ENCODE data around the gene RNF148. TPM values are rescaled to one million over a fixed set of nuclear protein-coding genes. Genes with fewer than 3 reads are reported as not detected.

The RNF148 gene
- total and polyA plus RNA-seq, 2 experiments from 2014 or later, result not detected

GRCh38 chr7:122699017-122699416 lies 3.7 kb downstream of the RNF148 start, which contains the start of gene RNF133:
RNF133 (minus strand) TSS chr7:122699117; CDS start chr7:122698918, 199 bp downstream.
- H3K4me3 ChIP-seq, result no peak within 1 kb of the TSS
- in situ Hi-C loops (cut with MboI), result no loop called here
- H3K9ac ChIP-seq, result no peak within 1 kb of the TSS
- H3K27ac ChIP-seq, result no peak within 1 kb of the TSS
- no peaks in the 10 kb centered on the region for H3K36me3 ChIP-seq (ENCODE audit: low read depth)
- H3K9me3 ChIP-seq (ENCODE audit: low read depth), result no peaks in the 10 kb centered on the region
- H3K79me2 ChIP-seq (ENCODE audit: insufficient read depth), result no peaks in the 10 kb centered on the region
- no peak within 1 kb of the TSS for H2AFZ ChIP-seq
- H4K20me1 ChIP-seq (ENCODE audit: insufficient read depth), result no peaks in the 10 kb centered on the region
- TF ChIP-seq EZH2phosphoT487 (IDR thresholded peaks at IDR 0.05; ENCODE audit: insufficient read depth, low read depth), result no peak
- no peak for TF ChIP-seq EZH2 (IDR thresholded peaks at IDR 0.05; ENCODE audit: insufficient read depth, poor library complexity, severe bottlenecking)
- no peaks in the 10 kb centered on the region for H3K27me3 ChIP-seq (replicated peaks; ENCODE audit: insufficient read depth)
- H3K9me2 ChIP-seq (ENCODE audit: insufficient read depth), result no peaks in the 10 kb centered on the region
- no peak for DNase-seq
- H3K4me1 ChIP-seq (ENCODE audit: insufficient read depth), result no peaks in the 10 kb centered on the region
- no peak within 1 kb of the TSS for H3K4me2 ChIP-seq (ENCODE audit: unreplicated experiment)
- H3F3A ChIP-seq (ENCODE audit: insufficient read depth), result no peaks in the 10 kb centered on the region

- Histone ChIP-seq H3K9me2 (ENCODE audit: insufficient read depth) (no peaks in the 10 kb centered on the region), H3K79me2 (ENCODE audit: insufficient read depth) (no peaks in the 10 kb centered on the region), H3K4me2 (ENCODE audit: unreplicated experiment) (no peak overlapping the region), H3K27ac (no peak overlapping the region), H3F3A (ENCODE audit: insufficient read depth) (no peaks in the 10 kb centered on the region), H3K27me3 (replicated peaks; ENCODE audit: insufficient read depth) (no peaks in the 10 kb centered on the region), H3K36me3 (ENCODE audit: low read depth) (no peaks in the 10 kb centered on the region), H3K9ac (no peak overlapping the region), H3K9me3 (ENCODE audit: low read depth) (no peaks in the 10 kb centered on the region), H2AFZ (no peak overlapping the region), H3K4me3 (no peak overlapping the region), H3K4me1 (ENCODE audit: insufficient read depth) (no peaks in the 10 kb centered on the region), H4K20me1 (ENCODE audit: insufficient read depth) (no peaks in the 10 kb centered on the region)
- DNase-seq, result no peak
- in situ Hi-C loops (cut with MboI), result no loop called here
- TF ChIP-seq EZH2 (IDR thresholded peaks at IDR 0.05; ENCODE audit: insufficient read depth, poor library complexity, severe bottlenecking), result no peak
- no peak for TF ChIP-seq EZH2phosphoT487 (IDR thresholded peaks at IDR 0.05; ENCODE audit: insufficient read depth, low read depth)
- WGBS, 2 experiments (ENCODE audit: low coverage in 1 of 2, low lambda C conversion rate in 2 of 2, missing lambda C conversion rate in 2 of 2), result 50 to 81% methylated on average over 1 of the region's 1 CpG
Measured at GRCh38 chr7:122695816-122696215, 6.9 kb downstream of the RNF148 start.

DNA sequence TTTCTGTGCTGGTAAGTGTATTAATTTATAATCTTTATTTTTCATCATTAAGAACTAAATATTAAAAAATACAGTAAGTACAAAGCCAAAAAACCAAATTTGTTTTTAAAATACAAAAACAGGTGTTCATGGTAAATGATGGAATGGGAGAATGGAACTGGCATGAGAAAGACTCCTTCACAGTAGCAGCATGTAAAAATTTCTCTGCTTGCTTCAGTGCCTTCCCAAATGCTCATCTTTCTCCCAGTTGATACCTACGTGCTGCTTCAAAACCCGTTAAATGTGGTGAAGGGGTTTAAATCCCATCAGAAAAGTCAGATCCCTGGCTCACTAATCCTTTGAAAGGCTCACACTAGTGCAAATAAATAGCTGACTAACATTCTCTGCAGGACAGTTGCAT lies 8.0 kb downstream of the RNF148 start:
- Histone ChIP-seq H3K9me3 (ENCODE audit: low read depth) (no peaks in the 10 kb centered on the region), H4K20me1 (ENCODE audit: insufficient read depth) (no peaks in the 10 kb centered on the region), H3K9me2 (ENCODE audit: insufficient read depth) (no peaks in the 10 kb centered on the region), H3K4me2 (ENCODE audit: unreplicated experiment) (no peak overlapping the region), H3K4me3 (no peak overlapping the region), H3F3A (ENCODE audit: insufficient read depth) (no peaks in the 10 kb centered on the region), H3K27ac (no peak overlapping the region), H3K79me2 (ENCODE audit: insufficient read depth) (no peaks in the 10 kb centered on the region), H2AFZ (no peak overlapping the region), H3K9ac (no peak overlapping the region), H3K36me3 (ENCODE audit: low read depth) (no peaks in the 10 kb centered on the region), H3K27me3 (replicated peaks; ENCODE audit: insufficient read depth) (no peaks in the 10 kb centered on the region), H3K4me1 (ENCODE audit: insufficient read depth) (no peaks in the 10 kb centered on the region)
- DNase-seq, result no peak
- 29 to 40% methylated on average over 2 of the region's 2 CpGs for WGBS, 2 experiments (ENCODE audit: low coverage in 1 of 2, low lambda C conversion rate in 2 of 2, missing lambda C conversion rate in 2 of 2)
- in situ Hi-C loops (cut with MboI), result no loop called here
- TF ChIP-seq EZH2 (IDR thresholded peaks at IDR 0.05; ENCODE audit: insufficient read depth, poor library complexity, severe bottlenecking), result no peak
- TF ChIP-seq EZH2phosphoT487 (IDR thresholded peaks at IDR 0.05; ENCODE audit: insufficient read depth, low read depth), result no peak

DNA sequence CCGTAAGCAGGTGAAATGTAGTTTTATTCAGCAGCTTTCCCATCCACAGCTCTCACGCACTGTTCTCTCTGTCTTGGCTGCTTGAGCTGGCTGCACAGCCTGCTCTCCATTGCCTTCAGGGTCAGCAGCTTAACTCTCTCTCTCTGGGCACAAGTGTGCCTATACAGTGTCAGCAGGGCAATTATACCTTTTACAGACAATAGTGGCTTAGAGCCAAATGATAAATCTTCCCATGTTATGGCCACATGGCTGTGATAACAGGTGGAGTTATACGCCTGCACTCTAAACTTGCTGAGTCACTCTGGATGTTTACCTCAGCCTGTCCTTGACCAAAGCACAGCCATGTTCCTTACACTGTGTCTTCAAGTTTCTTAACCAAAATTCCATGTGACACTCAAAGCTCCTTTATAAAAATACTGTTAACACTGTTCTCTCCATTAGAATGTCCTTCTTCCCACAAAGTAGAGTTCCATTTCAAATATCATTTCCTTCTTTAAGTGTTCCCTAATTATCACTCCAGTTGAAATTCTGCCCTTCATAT lies 9.9 kb downstream of the RNF148 start:
- Histone ChIP-seq H3K4me1 (ENCODE audit: insufficient read depth) (no peaks in the 10 kb centered on the region), H3K4me2 (ENCODE audit: unreplicated experiment) (no peak overlapping the region), H3K9me3 (ENCODE audit: low read depth) (no peaks in the 10 kb centered on the region), H3F3A (ENCODE audit: insufficient read depth) (no peaks in the 10 kb centered on the region), H2AFZ (no peak overlapping the region), H3K36me3 (ENCODE audit: low read depth) (no peaks in the 10 kb centered on the region), H3K27me3 (replicated peaks; ENCODE audit: insufficient read depth) (no peaks in the 10 kb centered on the region), H3K4me3 (no peak overlapping the region), H3K79me2 (ENCODE audit: insufficient read depth) (no peaks in the 10 kb centered on the region), H4K20me1 (ENCODE audit: insufficient read depth) (no peaks in the 10 kb centered on the region), H3K9me2 (ENCODE audit: insufficient read depth) (no peaks in the 10 kb centered on the region), H3K27ac (no peak overlapping the region), H3K9ac (no peak overlapping the region)
- no peak for DNase-seq
- 49 to 60% methylated on average over 3 of the region's 3 CpGs for WGBS, 2 experiments (ENCODE audit: low coverage in 1 of 2, low lambda C conversion rate in 2 of 2, missing lambda C conversion rate in 2 of 2)
- TF ChIP-seq EZH2 (IDR thresholded peaks at IDR 0.05; ENCODE audit: insufficient read depth, poor library complexity, severe bottlenecking) (no peak), EZH2phosphoT487 (IDR thresholded peaks at IDR 0.05; ENCODE audit: insufficient read depth, low read depth) (no peak)
- in situ Hi-C loops (cut with MboI), result no loop called here

All from GM23248 (cell line).